HepG2 (cell line): ENCODE results near the gene CADPS.

Experiments
- BHLHE40 ChIP-seq: IDR thresholded peaks from 2 replicates; pipeline ENCODE4 v1.6.1; 2011; ENCODE audit warnings: low read length, improper control_type of control experiment
- HOXA7 ChIP-seq: sonication (generic); formaldehyde crosslinking; IDR thresholded peaks from 2 replicates; pipeline ENCODE4 v1.8.1; 2022; ENCODE audit warnings: mild to moderate bottlenecking, missing genetic modification reagents, moderate library complexity
- KLF12 ChIP-seq: sonication (generic); formaldehyde crosslinking; IDR thresholded peaks from 2 replicates; pipeline ENCODE4 v1.4.0; 2020; ENCODE audit warnings: missing genetic modification reagents, borderline replicate concordance
- NFRKB ChIP-seq: fragments of 450-650 bp; IDR thresholded peaks from 2 replicates; pipeline ENCODE4 v1.6.1; 2017
- RFX1 ChIP-seq: fragments of 450-650 bp; IDR thresholded peaks from 2 replicates; pipeline ENCODE4 v1.6.1; 2017
- ZBTB10 ChIP-seq: sonication (generic); formaldehyde crosslinking; IDR thresholded peaks from 2 replicates; pipeline ENCODE4 v1.4.0; 2020; ENCODE audit warnings: missing genetic modification reagents, borderline replicate concordance
- ZFP36L2 ChIP-seq: sonication (generic); formaldehyde crosslinking; IDR thresholded peaks from 2 replicates; pipeline ENCODE4 v1.4.0; 2020; ENCODE audit warnings: missing genetic modification reagents
- ZNF501 ChIP-seq: sonication (generic); formaldehyde crosslinking; IDR thresholded peaks from 2 replicates; pipeline ENCODE4 v1.5.1; 2020; ENCODE audit warnings: mild to moderate bottlenecking, moderate library complexity, missing genetic modification reagents
- ZNF776 ChIP-seq: sonication (generic); formaldehyde crosslinking; IDR thresholded peaks from 2 replicates; pipeline ENCODE4 v1.4.0; 2020; ENCODE audit warnings: mild to moderate bottlenecking, missing genetic modification reagents

- TF ChIP-seq ZBTB10 (CRISPR knock-in tag) (no peak), KLF12 (CRISPR knock-in tag) (no peak), NFRKB (no peak), RFX1 (no peak), BHLHE40 (no peak), HOXA7 (CRISPR knock-in tag) (no peak), ZFP36L2 (CRISPR knock-in tag) (no peak), ZNF501 (CRISPR knock-in tag) (no peak), ZNF776 (CRISPR knock-in tag) (no peak)
Observed at GRCh38 chr3:62534326-62534725, 340.9 kb downstream of the CADPS start.
